Chondrocyte (in vitro differentiated cells): Measurements from ENCODE around the gene CAMK2N2. TPM values are rescaled to one million over a fixed set of nuclear protein-coding genes. Genes with fewer than 3 reads are reported as not detected.
A peak's percentile ranks its signal among the peaks of the same experiment; 100 is the strongest.

Experiments
- DNase-seq: peaks from one replicate; pipeline ENCODE4 v3.0.0; 2021; ENCODE audit warnings: mixed read lengths, low spot score
- H3K27ac Mint-ChIP-seq: one replicate; pipeline ENCODE4 v1.8.0; 2021; ENCODE audit warnings: mild to moderate bottlenecking, moderate library complexity, mixed read lengths; ENCODE audit not compliant: unreplicated experiment
- H3K27me3 Mint-ChIP-seq: 2 replicates; pipeline ENCODE4 v1.8.0; 2021; ENCODE audit warnings: low read depth, mixed read lengths
- H3K36me3 Mint-ChIP-seq: 2 replicates; pipeline ENCODE4 v1.8.0; 2021; ENCODE audit warnings: low read depth, mixed read lengths
- H3K4me1 Mint-ChIP-seq: 2 replicates; pipeline ENCODE4 v1.8.0; 2021; ENCODE audit warnings: low read depth, mild to moderate bottlenecking, mixed read lengths
- H3K4me3 Mint-ChIP-seq: one replicate; pipeline ENCODE4 v1.8.0; 2021; ENCODE audit warnings: mild to moderate bottlenecking, moderate library complexity, mixed read lengths; ENCODE audit not compliant: unreplicated experiment
- H3K9me3 Mint-ChIP-seq: 2 replicates; pipeline ENCODE4 v1.8.0; 2021; ENCODE audit warnings: low read depth, mixed read lengths
- total RNA-seq: library from RNA; stranded (reverse); gene quantifications from 3 replicates; pipeline ENCODE4 v1.2.1, GENCODE V29; 2021
- TF ChIP-seq, protein P1 (sequence below): fragments of 200-600 bp; sonication (generic); IDR thresholded peaks from 2 replicates; pipeline ENCODE4 v1.5.0; 2021; ENCODE audit warnings: antibody characterized with exemption, mild to moderate bottlenecking, moderate library complexity

Gene CAMK2N2
- total RNA-seq, 1 donor from 2014 or later, result 3.2 TPM

DNA sequence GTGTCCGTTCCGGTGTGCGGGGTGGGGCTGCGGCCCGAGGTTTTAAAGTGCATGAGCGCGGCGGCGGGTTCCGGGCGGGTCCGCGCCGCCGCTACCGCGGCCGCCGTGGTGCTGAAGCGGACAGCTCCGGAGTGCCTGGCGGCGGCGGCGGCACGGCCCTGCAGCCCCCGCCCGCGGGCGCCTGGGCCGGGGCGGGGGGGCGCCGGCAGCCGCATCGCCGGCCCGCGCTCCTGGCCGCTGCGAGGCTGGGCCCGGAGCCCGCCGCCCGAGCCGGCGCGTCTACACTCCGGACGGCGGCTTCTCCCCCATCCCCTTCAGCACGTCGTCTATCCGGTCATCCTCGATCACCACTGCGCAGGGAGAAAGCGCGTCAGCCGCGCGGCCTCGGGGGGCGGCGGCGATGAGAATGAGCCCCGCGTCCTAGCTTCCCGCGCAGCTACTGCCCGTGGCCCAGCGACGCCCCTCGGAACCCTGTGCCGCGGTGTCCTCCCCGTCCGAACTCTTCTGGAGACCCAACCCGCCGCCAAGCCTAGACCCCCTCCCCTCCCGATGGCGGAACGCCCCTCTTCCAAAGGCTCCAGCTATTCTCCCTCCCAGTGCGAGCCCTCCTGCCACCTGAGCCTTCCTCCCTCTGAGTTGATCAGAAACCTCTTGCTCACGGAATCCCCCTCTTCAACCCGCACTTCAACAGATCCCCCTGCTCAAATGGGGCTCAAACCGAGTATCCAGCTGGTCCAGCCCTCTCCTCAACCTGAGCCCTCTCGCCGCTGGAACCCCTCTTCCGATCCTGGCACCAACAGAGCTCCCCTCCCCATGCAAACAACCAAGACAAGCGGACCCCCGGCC, 1.3 kb downstream of the CAMK2N2 start:
- Mint-ChIP-seq H3K27ac (no peak overlapping the region), H3K9me3 (no peaks in the 10 kb centered on the region), H3K27me3 (peaks cover 11% of the 10 kb centered on the region), H3K4me1 (peaks cover 21% of the 10 kb centered on the region), H3K4me3 (peak overlapping the region; percentile 78), H3K36me3 (peaks cover 9% of the 10 kb centered on the region)
- TF ChIP-seq, protein P1, sequence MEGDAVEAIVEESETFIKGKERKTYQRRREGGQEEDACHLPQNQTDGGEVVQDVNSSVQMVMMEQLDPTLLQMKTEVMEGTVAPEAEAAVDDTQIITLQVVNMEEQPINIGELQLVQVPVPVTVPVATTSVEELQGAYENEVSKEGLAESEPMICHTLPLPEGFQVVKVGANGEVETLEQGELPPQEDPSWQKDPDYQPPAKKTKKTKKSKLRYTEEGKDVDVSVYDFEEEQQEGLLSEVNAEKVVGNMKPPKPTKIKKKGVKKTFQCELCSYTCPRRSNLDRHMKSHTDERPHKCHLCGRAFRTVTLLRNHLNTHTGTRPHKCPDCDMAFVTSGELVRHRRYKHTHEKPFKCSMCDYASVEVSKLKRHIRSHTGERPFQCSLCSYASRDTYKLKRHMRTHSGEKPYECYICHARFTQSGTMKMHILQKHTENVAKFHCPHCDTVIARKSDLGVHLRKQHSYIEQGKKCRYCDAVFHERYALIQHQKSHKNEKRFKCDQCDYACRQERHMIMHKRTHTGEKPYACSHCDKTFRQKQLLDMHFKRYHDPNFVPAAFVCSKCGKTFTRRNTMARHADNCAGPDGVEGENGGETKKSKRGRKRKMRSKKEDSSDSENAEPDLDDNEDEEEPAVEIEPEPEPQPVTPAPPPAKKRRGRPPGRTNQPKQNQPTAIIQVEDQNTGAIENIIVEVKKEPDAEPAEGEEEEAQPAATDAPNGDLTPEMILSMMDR, result no peak
- DNase-seq, result peak; percentile 82

DNA sequence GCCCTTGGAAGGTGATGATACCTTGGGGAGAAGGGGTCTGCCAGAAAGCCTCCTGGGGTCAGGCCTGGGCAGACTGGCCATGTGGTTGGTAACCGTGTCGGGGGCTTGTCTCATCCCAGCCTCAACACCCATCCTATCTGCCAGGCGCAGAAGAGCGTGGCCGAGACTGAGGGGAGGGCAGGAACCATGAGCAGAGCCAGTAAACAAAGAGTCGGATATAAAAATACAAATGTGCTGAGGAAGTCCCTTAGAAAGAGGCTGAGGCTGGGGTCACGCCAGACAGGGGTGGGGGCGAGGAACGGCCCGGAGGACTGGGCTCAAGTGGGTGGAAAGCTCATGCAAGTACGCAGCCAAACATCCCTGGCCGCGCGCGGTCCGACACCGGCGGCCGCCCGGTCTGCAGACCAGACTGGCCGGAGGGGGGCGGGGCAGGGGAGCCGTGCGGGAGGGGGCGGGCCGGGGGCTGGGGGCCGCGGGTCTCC, 1.9 kb downstream of the CAMK2N2 start:
- Mint-ChIP-seq H3K27me3 (peaks cover 11% of the 10 kb centered on the region), H3K4me1 (peaks cover 21% of the 10 kb centered on the region), H3K36me3 (peaks cover 9% of the 10 kb centered on the region), H3K27ac (no peak overlapping the region), H3K9me3 (no peaks in the 10 kb centered on the region), H3K4me3 (peak overlapping the region; percentile 50)
- TF ChIP-seq, protein P1, result no peak
- peak; percentile 89 for DNase-seq

DNA sequence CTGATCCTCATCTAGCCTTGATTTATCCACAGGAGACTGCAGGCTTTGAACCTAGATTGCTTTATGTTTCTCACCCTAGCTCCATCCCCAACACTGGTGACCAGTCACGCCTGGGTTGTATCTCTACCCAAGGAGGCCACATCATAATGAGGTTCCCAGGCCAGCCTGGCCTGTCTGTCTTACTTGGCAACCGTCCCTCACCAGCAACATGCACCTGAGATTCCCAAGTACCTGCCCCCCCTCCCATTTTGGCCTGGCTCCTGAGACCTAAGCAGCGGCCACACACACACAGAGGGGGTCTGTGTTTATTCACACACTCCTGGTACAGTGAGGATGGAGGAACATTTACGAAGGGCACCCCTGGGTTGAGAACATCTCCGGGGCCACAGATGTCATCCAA, 2.4 kb downstream of the CAMK2N2 start:
- Mint-ChIP-seq H3K27me3 (peaks cover 11% of the 10 kb centered on the region), H3K9me3 (no peaks in the 10 kb centered on the region), H3K36me3 (peaks cover 9% of the 10 kb centered on the region), H3K27ac (no peak overlapping the region), H3K4me1 (peaks cover 21% of the 10 kb centered on the region), H3K4me3 (no peak overlapping the region)
- DNase-seq, result peak; percentile 48
- TF ChIP-seq, protein P1, result no peak

DNA sequence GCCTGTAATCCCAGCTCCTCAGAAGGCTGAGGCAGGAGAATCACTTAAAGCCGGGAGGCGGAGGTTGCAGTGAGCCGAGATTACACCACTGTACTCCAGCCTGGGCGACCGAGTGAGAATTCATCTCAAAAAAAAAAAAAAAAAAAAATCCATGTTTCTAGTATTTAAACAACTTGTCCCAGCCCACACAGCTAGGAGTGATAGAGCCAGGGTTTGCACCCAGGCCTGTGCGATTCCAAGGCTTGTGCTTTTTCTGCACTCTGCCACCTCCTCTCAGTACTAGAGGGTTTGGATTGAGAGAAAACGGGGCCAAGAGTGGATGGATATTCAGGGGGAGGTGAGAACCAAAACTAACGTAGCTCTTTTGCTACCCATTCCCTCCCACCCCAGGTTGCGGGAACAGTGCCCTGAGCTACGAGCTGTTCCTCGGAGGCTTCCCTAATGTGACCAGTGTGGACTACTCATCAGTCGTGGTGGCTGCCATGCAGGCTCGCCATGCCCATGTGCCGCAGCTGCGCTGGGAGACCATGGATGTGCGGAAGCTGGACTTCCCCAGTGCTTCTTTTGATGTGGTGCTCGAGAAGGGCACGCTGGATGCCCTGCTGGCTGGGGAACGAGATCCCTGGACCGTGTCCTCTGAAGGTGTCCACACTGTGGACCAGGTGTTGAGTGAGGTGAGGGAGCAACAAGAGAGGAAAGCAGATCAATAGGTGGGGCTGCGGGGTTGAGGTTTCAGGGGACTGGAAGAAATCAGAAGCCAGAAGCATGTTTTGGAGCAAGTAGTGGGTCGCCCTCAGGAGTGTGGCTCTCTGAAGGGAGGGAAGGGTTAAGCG, 4.1 kb downstream of the CAMK2N2 start:
- peaks cover 7% of the 10 kb centered on the region for H3K27me3 Mint-ChIP-seq
- no peak overlapping the region for H3K27ac Mint-ChIP-seq
- no peak overlapping the region for H3K4me3 Mint-ChIP-seq
- H3K9me3 Mint-ChIP-seq, result no peaks in the 10 kb centered on the region
- TF ChIP-seq, protein P1, result no peak
- H3K4me1 Mint-ChIP-seq, result peaks cover 17% of the 10 kb centered on the region
- DNase-seq, result peak; percentile 82
- H3K36me3 Mint-ChIP-seq, result peaks cover 9% of the 10 kb centered on the region
